ENCODE results near the gene LRRC36. TPM values are rescaled to one million over a fixed set of nuclear protein-coding genes. Genes with fewer than 3 reads are reported as not detected.

Gene LRRC36
- total and polyA plus RNA-seq, 2 of the 13 experiments (the other 11 are each of a cell fraction or from before 2014, with no cell fraction given) = 0.12 to 0.15 TPM

- TF ChIP-seq, protein P1, sequence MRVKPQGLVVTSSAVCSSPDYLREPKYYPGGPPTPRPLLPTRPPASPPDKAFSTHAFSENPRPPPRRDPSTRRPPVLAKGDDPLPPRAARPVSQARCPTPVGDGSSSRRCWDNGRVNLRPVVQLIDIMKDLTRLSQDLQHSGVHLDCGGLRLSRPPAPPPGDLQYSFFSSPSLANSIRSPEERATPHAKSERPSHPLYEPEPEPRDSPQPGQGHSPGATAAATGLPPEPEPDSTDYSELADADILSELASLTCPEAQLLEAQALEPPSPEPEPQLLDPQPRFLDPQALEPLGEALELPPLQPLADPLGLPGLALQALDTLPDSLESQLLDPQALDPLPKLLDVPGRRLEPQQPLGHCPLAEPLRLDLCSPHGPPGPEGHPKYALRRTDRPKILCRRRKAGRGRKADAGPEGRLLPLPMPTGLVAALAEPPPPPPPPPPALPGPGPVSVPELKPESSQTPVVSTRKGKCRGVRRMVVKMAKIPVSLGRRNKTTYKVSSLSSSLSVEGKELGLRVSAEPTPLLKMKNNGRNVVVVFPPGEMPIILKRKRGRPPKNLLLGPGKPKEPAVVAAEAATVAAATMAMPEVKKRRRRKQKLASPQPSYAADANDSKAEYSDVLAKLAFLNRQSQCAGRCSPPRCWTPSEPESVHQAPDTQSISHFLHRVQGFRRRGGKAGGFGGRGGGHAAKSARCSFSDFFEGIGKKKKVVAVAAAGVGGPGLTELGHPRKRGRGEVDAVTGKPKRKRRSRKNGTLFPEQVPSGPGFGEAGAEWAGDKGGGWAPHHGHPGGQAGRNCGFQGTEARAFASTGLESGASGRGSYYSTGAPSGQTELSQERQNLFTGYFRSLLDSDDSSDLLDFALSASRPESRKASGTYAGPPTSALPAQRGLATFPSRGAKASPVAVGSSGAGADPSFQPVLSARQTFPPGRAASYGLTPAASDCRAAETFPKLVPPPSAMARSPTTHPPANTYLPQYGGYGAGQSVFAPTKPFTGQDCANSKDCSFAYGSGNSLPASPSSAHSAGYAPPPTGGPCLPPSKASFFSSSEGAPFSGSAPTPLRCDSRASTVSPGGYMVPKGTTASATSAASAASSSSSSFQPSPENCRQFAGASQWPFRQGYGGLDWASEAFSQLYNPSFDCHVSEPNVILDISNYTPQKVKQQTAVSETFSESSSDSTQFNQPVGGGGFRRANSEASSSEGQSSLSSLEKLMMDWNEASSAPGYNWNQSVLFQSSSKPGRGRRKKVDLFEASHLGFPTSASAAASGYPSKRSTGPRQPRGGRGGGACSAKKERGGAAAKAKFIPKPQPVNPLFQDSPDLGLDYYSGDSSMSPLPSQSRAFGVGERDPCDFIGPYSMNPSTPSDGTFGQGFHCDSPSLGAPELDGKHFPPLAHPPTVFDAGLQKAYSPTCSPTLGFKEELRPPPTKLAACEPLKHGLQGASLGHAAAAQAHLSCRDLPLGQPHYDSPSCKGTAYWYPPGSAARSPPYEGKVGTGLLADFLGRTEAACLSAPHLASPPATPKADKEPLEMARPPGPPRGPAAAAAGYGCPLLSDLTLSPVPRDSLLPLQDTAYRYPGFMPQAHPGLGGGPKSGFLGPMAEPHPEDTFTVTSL (CRISPR knock-in tag; IDR thresholded peaks at IDR 0.05; ENCODE audit: borderline replicate concordance) = no peak
- TF ChIP-seq ZNF704 (CRISPR knock-in tag; IDR thresholded peaks at IDR 0.05; ENCODE audit: borderline replicate concordance) (no peak), CAMTA2 (CRISPR knock-in tag; IDR thresholded peaks at IDR 0.05; ENCODE audit: borderline replicate concordance) (no peak), SRSF1 (optimal IDR thresholded peaks at IDR 0.05; ENCODE audit: low read depth, low read length) (no peak), RARA (CRISPR knock-in tag; IDR thresholded peaks at IDR 0.05) (peak; percentile 62; the same call in 1 of the 2 replicates), FOXK2 (IDR thresholded peaks at IDR 0.05) (no peak), MTF1 (CRISPR knock-in tag; IDR thresholded peaks at IDR 0.05) (no peak), ZKSCAN1 (IDR thresholded peaks at IDR 0.05; ENCODE audit: low read length) (no peak), ERF (CRISPR knock-in tag; IDR thresholded peaks at IDR 0.05) (no peak), ZBTB43 (CRISPR knock-in tag; conservative IDR thresholded peaks at IDR 0.05) (peak; percentile 99), PRPF4 (IDR thresholded peaks at IDR 0.05; ENCODE audit: low read depth, low read length, poor library complexity, severe bottlenecking) (no peak), LRRFIP1 (CRISPR knock-in tag; conservative IDR thresholded peaks at IDR 0.05) (no peak)
- TF ChIP-seq, protein P2, sequence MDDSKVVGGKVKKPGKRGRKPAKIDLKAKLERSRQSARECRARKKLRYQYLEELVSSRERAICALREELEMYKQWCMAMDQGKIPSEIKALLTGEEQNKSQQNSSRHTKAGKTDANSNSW (CRISPR knock-in tag; IDR thresholded peaks at IDR 0.05; ENCODE audit: borderline replicate concordance) = no peak
- TF ChIP-seq, protein P3, sequence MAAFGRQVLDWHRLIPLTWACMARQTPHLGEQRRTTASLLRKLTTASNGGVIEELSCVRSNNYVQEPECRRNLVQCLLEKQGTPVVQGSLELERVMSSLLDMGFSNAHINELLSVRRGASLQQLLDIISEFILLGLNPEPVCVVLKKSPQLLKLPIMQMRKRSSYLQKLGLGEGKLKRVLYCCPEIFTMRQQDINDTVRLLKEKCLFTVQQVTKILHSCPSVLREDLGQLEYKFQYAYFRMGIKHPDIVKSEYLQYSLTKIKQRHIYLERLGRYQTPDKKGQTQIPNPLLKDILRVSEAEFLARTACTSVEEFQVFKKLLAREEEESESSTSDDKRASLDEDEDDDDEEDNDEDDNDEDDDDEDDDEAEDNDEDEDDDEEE (CRISPR knock-in tag; IDR thresholded peaks at IDR 0.05) = 0 out of 2 replicates have a peak, but pooled peaks have one; percentile 62
Measured at GRCh38 chr16:67429053-67429798, 102.6 kb downstream of the LRRC36 start (continued).
